ENCODE results near the gene SNAP29.
"Not testable (repeated sequence)": the region's sequence is repeated elsewhere in the genome, so short reads cannot be mapped to it uniquely, and the experiment has no call there.

DNA sequence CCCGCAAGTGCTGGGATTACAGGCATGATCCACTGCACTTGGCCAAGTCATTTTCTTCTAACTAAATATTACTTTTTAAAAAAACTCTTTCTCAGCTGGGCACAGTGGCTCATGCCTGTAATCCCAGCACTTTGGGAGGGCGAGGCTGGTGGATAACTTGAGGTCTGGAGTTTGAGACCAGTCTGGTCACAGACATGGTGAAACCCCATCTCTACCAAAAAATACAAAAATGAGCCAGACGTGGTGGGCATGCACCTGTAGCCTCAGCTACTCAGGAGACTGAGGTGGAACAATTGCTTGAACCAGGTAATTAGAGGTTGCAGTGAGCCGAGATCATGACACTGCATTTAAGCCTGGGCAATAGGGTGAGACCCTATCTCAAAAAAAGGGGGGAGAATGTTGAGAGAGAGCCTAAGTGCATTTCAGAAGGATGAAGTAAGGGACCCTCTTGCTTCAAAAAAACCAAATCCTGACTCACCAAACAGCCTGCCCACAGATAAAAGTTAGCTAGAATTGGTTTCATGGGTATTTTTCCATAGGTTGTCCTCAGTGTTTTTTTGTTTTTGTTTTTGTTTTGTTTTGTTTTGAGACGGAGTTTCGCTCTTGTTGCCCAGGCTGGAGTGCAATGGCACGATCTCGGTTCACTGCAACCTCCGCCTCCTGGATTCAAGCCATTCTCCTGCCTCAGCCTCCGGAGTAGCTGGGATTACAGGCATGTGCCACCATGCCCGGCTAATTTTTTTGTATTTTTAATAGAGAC lies 77.2 kb downstream of the SNAP29 start:
- TF ChIP-seq, protein P1, sequence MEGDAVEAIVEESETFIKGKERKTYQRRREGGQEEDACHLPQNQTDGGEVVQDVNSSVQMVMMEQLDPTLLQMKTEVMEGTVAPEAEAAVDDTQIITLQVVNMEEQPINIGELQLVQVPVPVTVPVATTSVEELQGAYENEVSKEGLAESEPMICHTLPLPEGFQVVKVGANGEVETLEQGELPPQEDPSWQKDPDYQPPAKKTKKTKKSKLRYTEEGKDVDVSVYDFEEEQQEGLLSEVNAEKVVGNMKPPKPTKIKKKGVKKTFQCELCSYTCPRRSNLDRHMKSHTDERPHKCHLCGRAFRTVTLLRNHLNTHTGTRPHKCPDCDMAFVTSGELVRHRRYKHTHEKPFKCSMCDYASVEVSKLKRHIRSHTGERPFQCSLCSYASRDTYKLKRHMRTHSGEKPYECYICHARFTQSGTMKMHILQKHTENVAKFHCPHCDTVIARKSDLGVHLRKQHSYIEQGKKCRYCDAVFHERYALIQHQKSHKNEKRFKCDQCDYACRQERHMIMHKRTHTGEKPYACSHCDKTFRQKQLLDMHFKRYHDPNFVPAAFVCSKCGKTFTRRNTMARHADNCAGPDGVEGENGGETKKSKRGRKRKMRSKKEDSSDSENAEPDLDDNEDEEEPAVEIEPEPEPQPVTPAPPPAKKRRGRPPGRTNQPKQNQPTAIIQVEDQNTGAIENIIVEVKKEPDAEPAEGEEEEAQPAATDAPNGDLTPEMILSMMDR (conservative IDR thresholded peaks at IDR 0.05 in 1 of 2, IDR thresholded peaks at IDR 0.05 in 1 of 2; ENCODE audit: extremely low read depth in 1 of 2, insufficient read depth in 1 of 2, low read depth in 1 of 2, low read length in 2 of 2): not testable (repeated sequence)
- not testable (repeated sequence) for TF ChIP-seq EZH2 (IDR thresholded peaks at IDR 0.05; ENCODE audit: borderline replicate concordance, low read length)
